GM12873 (cell line): ENCODE measurements around the gene TMEM74B.

Experiments
- TF ChIP-seq, protein P1 (sequence below): IDR thresholded peaks from 2 replicates; pipeline ENCODE4 v1.5.1; 2012; ENCODE audit warnings: low read depth, mild to moderate bottlenecking, moderate library complexity, low read length, control low read depth; ENCODE audit not compliant: insufficient read depth; ENCODE audit errors: missing control alignments

The TMEM74B gene

DNA sequence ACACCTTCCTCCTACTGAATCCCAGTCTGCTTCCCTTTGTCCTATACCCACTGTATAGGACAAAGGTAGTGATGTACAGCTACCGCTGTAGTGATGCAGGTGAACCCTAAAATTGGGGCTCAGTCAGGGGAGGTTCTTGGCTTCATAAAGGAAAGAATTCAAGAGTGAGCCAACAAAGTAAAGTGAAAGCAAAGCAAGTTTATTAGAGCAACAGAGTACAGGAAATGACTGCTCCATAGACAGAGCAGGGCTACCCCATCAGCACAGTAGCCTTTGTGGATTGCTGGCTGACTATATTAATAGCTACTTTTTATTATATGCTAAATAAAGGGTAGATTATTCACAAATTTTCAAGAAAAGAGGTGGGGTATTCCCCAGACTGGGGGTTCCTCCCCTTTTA lies 15.2 kb upstream of the TMEM74B start:
- TF ChIP-seq, protein P1, sequence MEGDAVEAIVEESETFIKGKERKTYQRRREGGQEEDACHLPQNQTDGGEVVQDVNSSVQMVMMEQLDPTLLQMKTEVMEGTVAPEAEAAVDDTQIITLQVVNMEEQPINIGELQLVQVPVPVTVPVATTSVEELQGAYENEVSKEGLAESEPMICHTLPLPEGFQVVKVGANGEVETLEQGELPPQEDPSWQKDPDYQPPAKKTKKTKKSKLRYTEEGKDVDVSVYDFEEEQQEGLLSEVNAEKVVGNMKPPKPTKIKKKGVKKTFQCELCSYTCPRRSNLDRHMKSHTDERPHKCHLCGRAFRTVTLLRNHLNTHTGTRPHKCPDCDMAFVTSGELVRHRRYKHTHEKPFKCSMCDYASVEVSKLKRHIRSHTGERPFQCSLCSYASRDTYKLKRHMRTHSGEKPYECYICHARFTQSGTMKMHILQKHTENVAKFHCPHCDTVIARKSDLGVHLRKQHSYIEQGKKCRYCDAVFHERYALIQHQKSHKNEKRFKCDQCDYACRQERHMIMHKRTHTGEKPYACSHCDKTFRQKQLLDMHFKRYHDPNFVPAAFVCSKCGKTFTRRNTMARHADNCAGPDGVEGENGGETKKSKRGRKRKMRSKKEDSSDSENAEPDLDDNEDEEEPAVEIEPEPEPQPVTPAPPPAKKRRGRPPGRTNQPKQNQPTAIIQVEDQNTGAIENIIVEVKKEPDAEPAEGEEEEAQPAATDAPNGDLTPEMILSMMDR: no peak

DNA sequence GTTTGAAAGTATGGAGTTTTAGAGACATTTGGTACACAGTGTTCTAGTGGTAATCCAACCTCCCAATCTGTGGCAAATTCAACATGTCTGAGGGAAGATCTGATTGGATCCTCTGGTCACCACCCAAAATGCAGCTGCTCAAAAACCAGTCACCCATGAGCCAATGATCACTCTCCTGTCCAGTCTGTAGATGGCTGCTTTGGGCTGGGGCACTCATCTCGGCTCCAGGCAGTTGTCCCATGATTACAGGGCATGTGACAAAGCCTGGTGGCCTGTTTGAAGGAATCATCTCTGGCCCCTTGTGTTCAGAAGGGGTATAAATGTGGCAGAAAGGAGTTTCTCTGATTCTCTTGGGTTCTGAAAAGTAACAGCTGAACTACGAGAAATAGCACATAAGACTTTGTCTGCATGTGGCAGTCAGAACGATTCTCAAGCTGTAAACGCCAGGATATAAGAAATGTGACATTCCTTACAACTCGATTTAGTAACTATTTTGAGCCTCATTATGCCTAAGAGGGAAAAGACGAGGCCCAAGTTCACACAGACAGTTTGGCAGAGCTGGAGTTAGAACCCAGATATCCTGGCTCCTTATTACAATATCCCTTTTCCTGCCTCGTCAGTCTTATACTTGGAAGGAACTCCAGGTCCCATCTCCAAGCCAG lies 14.6 kb upstream of the TMEM74B start:
- TF ChIP-seq, protein P1: no peak

DNA sequence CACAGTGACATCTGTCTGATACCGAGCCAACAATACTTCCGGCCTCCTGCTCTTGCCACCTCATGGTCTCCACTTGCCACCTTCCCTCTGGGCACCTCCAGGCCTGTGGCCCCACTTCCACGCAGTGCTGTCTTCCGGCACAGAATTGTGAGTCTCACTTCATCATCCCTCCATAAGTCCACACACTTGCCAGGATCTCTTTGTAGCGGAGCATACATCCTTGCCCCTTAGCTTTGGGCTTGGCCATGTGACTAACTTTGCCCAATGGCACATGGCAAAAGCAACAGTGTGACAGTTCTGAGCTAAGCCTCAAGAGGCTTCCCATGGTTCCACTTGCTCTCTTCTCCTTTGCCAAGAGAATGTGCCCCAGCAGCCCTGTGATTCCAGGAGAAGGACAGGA lies 14.0 kb upstream of the TMEM74B start:
- TF ChIP-seq, protein P1: no peak

DNA sequence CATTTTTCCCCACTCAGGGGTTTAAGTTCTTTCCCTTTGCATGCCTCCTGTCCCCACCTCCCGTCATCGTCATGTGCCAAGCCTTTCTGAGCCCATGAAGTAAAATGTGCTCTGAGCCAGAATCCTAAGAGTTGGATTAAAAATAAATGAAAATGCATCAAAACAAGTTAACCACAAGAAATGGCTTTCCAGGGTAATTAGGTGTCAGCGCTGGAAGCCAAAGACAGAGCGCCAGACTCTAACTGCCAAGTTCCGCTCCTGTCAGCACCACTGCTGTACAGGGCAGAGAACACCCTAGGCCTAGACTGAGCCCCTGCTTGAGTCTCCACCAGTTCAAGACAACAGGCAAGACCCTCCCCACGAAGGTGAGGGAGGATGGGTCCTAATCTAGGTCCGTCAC lies 13.0 kb upstream of the TMEM74B start:
- TF ChIP-seq, protein P1: no peak

DNA sequence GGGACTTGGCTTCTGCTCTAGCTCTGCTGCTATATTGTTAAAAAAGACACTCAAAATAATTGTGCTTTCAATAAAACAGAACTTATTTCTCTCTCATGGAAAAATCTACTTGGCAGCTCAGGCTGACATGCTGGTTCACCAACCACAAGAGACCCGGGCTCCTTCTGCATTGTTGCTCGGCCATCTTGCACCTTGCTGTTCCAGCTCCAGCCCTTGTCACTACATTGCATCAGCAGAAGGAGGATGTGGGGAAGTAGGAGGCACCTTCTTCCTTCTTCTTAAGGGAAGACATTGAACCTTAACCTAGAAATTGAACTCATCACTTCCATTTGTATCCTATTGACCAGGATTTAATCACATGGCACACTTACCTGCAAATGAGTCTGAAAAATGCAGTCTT lies 11.9 kb upstream of the TMEM74B start:
- TF ChIP-seq, protein P1: no peak

DNA sequence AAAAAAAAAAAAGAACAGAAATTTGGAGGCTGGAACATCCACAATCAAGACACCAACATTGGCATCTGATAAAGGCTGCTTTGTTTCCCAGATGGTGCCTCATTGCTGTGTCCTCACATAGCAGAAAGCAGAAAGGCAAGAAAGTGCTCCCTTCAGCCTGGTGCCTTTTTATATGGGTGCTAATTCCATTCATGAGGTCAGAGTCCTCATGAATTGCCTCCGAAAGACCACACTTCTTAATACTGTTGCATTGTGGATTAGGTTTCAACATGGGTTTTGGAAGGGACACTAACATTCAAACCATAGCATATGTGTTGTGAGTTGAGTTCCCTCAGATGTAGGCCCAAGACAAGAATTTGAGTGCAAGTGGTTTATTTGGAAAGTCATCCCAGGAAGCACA lies 10.4 kb upstream of the TMEM74B start:
- TF ChIP-seq, protein P1: no peak

DNA sequence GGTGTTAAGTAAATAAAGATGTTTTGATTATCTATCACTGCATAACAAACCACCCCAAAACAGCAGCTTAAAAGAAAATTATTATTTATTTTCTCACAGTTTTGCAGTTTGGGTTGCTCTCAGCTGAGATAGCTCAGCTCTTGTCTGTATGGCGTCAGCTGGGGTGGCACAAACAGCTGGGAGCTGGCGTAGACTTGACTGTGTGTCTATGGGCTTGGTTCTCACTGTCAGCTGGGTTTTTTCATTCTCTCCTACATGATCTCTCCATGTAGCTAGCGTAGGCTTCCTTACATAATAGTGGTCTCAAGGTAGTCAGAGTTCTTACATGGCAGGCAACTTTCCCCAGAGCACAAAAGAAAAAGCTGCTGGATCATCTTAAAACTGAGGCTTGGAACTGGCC lies 6.5 kb upstream of the TMEM74B start:
- TF ChIP-seq, protein P1: no peak
